Measurements from ENCODE around the gene ELL2.

DNA sequence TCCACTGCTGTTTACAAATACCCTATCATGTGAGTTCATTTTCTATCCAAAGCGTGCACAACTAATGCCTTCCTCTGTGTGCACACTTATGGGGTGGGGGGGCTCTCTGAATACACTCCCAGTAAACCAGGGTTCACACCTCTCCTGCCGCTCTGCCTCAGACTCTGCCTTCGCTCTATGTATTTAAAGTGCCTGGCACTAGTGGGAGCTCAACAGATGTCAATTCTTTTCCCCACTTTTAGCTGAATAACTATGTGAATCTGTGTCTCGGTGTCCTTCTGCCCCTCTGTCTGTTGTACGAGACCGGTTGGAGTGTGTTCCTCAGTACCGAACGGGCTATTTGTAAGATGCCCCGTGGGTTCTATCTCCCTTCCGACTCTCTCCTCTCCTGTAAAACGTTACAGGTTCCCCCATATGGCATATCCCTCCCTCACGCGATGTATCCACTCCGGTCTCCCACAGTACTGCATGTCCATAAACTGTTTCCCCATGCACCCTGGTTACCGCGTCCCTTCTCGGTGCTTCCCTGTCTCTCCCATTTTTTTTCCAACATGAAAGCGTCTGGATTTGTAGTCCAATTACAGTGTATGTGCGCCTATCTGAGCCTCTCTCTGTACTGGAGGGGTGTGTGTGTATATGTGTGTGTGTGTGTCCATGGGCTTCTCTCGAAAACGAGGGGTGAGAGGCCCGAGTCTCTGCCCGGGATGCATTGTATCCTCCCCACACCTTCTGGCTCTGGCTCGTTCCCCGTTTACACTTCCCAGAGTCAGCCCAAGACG, 1.6 kb downstream of the ELL2 start:
- TF ChIP-seq, protein P1, sequence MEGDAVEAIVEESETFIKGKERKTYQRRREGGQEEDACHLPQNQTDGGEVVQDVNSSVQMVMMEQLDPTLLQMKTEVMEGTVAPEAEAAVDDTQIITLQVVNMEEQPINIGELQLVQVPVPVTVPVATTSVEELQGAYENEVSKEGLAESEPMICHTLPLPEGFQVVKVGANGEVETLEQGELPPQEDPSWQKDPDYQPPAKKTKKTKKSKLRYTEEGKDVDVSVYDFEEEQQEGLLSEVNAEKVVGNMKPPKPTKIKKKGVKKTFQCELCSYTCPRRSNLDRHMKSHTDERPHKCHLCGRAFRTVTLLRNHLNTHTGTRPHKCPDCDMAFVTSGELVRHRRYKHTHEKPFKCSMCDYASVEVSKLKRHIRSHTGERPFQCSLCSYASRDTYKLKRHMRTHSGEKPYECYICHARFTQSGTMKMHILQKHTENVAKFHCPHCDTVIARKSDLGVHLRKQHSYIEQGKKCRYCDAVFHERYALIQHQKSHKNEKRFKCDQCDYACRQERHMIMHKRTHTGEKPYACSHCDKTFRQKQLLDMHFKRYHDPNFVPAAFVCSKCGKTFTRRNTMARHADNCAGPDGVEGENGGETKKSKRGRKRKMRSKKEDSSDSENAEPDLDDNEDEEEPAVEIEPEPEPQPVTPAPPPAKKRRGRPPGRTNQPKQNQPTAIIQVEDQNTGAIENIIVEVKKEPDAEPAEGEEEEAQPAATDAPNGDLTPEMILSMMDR (IDR thresholded peaks at IDR 0.05 in 8 of 11, conservative IDR thresholded peaks at IDR 0.05 in 3 of 11) = peak in 3 of 11 experiments; percentile 6 to 16 (median 11)
- TF ChIP-seq POLR2A (IDR thresholded peaks at IDR 0.05) = no peak
- TF ChIP-seq POLR2AphosphoS5 (IDR thresholded peaks at IDR 0.05) = no peak
